GM23338 (cell line): ENCODE measurements around the gene TMEM236.
A peak's percentile ranks its signal among the peaks of the same experiment; 100 is the strongest.

Source experiments
- CTCF ChIP-seq, 2 experiments: fragments of 200-600 bp in 1 of 2; sonication (generic) in 1 of 2; conservative IDR thresholded peaks; 2 replicates each; pipeline versions ENCODE4 v1.5.1 to v1.6.1; 2016 to 2017; ENCODE audit warnings: antibody characterized with exemption in 2 of 2, low read depth in 2 of 2, mild to moderate bottlenecking in 2 of 2, moderate library complexity in 1 of 2
- EZH2 ChIP-seq: fragments of 200-600 bp; sonication (generic); IDR thresholded peaks from one replicate; pipeline ENCODE4 v1.8.0; 2017; ENCODE audit warnings: antibody characterized with exemption, mild to moderate bottlenecking, low read depth; ENCODE audit not compliant: unreplicated experiment
- EZH2phosphoT487 ChIP-seq: fragments of 200-600 bp; sonication (generic); IDR thresholded peaks from one replicate; pipeline ENCODE4 v1.8.1; 2018; ENCODE audit warnings: antibody characterized with exemption; ENCODE audit not compliant: unreplicated experiment
- POLR2AphosphoS5 ChIP-seq: IDR thresholded peaks from 2 replicates; pipeline ENCODE4 v1.6.1; 2016; ENCODE audit warnings: antibody characterized with exemption, low read depth
- REST ChIP-seq: IDR thresholded peaks from one replicate; pipeline ENCODE4 v1.6.1; 2018; ENCODE audit warnings: antibody characterized with exemption; ENCODE audit not compliant: unreplicated experiment

GRCh38 chr10:17847585-17848296 is 95.7 kb downstream of the TMEM236 start:
- TF ChIP-seq REST = no peak
- peak in 1 of 2 experiments; percentile 78; a peak in 3 of 4 replicates for TF ChIP-seq CTCF (conservative IDR thresholded peaks at IDR 0.05; ENCODE audit: low read depth in 2 of 2)
- TF ChIP-seq EZH2phosphoT487 = no peak
- no peak for TF ChIP-seq POLR2AphosphoS5
- no peak for TF ChIP-seq EZH2
